Naive thymus-derived CD4-positive, alpha-beta T cell (primary cell): ENCODE measurements around the gene PRDM16. TPM values are rescaled to one million over a fixed set of nuclear protein-coding genes. Genes with fewer than 3 reads are reported as not detected.

Source experiments
- ATAC-seq: fragments of 150-1000 bp; cut with Tn5 transposase; 2 replicates; pipeline ENCODE4 v1.10.0; 2021; ENCODE audit warnings: mild to moderate bottlenecking, moderate library complexity
- CTCF ChIA-PET: fragments of 350-600 bp; sonication (Branson Sonifier 250); formaldehyde crosslinking; loops from one replicate; lab custom pipeline; 2021; ENCODE audit warnings: antibody characterized with exemption; lab: Charles Lee
- POLR2A ChIA-PET: fragments of 350-600 bp; sonication (Branson Sonifier 250); formaldehyde crosslinking; loops from one replicate; lab custom pipeline; 2021; ENCODE audit warnings: antibody characterized with exemption, inconsistent platforms; lab: Charles Lee
- DNase-seq, 9 donors: peaks; one replicate each; pipeline versions ENCODE4 v3.0.0 to v3.0.0-alpha.2; 2020 to 2022; ENCODE audit warnings: mixed read lengths in 1 of 9
- H3K27ac ChIP-seq: one replicate; pipeline ENCODE4 v1.7.0; 2013; ENCODE audit warnings: mild to moderate bottlenecking, low read depth, low read length, moderate library complexity
- H3K27me3 ChIP-seq, 2 donors: one replicate each; pipeline ENCODE4 v1.7.0; 2013; ENCODE audit warnings: low read length in 2 of 2, mild to moderate bottlenecking in 2 of 2, moderate library complexity in 2 of 2; ENCODE audit not compliant: control insufficient read depth in 2 of 2, insufficient read depth in 2 of 2
- H3K36me3 ChIP-seq, 3 experiments: 1 replicate in 2 of 3; 2 replicates in 1 of 3; pipeline ENCODE4 v1.7.0; 2013; ENCODE audit warnings: low read length in 3 of 3, mild to moderate bottlenecking in 3 of 3, moderate library complexity in 1 of 3; ENCODE audit not compliant: insufficient read depth in 3 of 3, control insufficient read depth in 2 of 3
- H3K4me1 ChIP-seq, 2 donors: one replicate each; pipeline ENCODE4 v1.7.0; 2013; ENCODE audit warnings: low read length in 2 of 2, mild to moderate bottlenecking in 2 of 2, moderate library complexity in 1 of 2; ENCODE audit not compliant: control insufficient read depth in 2 of 2, insufficient read depth in 2 of 2
- H3K4me3 ChIP-seq: 2 replicates; pipeline ENCODE4 v1.7.0; 2013; ENCODE audit warnings: mild to moderate bottlenecking, low read length
- H3K9me3 ChIP-seq, 3 experiments: 1 replicate in 2 of 3; 2 replicates in 1 of 3; pipeline ENCODE4 v1.7.0; 2013; ENCODE audit warnings: low read length in 3 of 3; ENCODE audit not compliant: control insufficient read depth in 2 of 3
- H3K27ac Mint-ChIP-seq, 9 donors: one replicate each; pipeline ENCODE4 v1.8.0; 2020 to 2022; ENCODE audit warnings: mixed read lengths in 9 of 9, mild to moderate bottlenecking in 8 of 9, moderate library complexity in 5 of 9, inconsistent platforms in 2 of 9
- H3K27me3 Mint-ChIP-seq, 5 donors: one replicate each; pipeline ENCODE4 v1.8.0; 2021 to 2022; ENCODE audit warnings: mixed read lengths in 5 of 5, mild to moderate bottlenecking in 1 of 5
- H3K36me3 Mint-ChIP-seq, 5 donors: one replicate each; pipeline ENCODE4 v1.8.0; 2020 to 2022; ENCODE audit warnings: mixed read lengths in 5 of 5, mild to moderate bottlenecking in 3 of 5, inconsistent platforms in 1 of 5
- H3K4me1 Mint-ChIP-seq, 7 donors: one replicate each; pipeline ENCODE4 v1.8.0; 2020 to 2022; ENCODE audit warnings: mixed read lengths in 7 of 7, mild to moderate bottlenecking in 3 of 7, inconsistent platforms in 1 of 7
- H3K4me3 Mint-ChIP-seq, 10 donors: one replicate each; pipeline ENCODE4 v1.8.0; 2020 to 2022; ENCODE audit warnings: mild to moderate bottlenecking in 10 of 10, mixed read lengths in 10 of 10, moderate library complexity in 6 of 10, inconsistent platforms in 2 of 10
- H3K9me3 Mint-ChIP-seq, 11 donors: one replicate each; pipeline ENCODE4 v1.8.0; 2020 to 2022; ENCODE audit warnings: mixed read lengths in 11 of 11, mild to moderate bottlenecking in 4 of 11, inconsistent platforms in 1 of 11, moderate library complexity in 1 of 11
- intact Hi-C, 2 donors: fragments of 100-400 bp; cut with micrococcal nuclease; formaldehyde crosslinking; loops; one replicate each; pipeline ENCODE4 v1.15.1; 2023
- polyA plus RNA-seq, 2 donors: library from polyadenylated mRNA; unstranded; fragments of 300-500 nt; fragmentation: Illumina TruSeq; gene quantifications; one replicate each; pipeline ENCODE4 v1.2.3, GENCODE V29; 2021
- total RNA-seq, 6 experiments: library from RNA in 5 of 6; stranded (reverse) in 5 of 6; gene quantifications; 1 replicate in 5 of 6; 2 replicates in 1 of 6; pipeline ENCODE4 v1.2.3 and lab custom pipeline; 2021 to 2026

Gene PRDM16
- total and polyA plus RNA-seq, 7 experiments from 2014 or later, result 0.05 to 0.61 (median 0.36) TPM; not detected in 2

DNA sequence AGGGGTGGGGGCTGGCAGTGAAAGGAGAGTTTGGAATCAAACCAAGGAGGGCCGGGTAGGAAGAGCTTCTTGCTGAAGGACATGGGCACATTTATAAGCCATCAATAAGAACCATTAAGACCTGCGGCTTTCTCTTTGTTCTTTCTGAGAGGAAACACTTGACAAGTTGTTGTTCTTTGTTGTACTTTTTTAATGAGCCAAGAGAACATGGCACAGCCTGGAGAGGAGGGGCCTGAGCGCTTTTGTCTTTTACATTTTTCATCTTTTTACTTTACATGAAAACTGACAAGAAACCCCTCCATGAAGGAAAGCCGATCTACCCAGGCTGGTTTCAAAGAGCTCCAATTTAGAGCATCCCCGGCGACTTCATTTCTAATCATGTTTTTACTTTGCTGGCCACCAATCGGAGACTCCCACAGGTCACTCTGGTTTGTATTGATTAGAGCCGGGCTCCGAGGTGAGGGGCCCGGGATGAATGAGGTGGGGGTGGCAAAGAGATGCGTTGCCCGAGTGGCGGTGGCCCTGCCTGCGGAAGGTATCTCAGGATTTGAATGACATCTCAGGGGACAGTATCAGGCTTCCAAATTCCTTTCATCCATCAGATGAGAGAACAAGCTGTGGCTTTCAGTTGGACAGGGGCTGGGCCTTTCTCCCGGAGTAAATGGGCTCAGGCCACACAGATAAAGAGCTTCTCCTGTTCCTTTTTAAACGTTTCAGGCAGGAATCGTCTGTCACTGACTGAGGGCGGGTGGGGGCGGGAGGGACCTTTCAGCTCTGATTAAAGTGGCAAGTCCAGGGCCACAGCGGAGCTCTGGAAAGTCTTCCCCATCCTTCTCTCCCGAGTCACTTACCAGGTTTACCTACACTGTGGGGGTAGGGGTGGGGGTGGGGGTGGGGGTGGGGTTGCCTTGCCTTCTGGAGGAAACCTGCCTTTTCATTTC, 246.7 kb downstream of the PRDM16 start:
- intact Hi-C loops, result no loop called here
- no peak overlapping the region for H3K4me3 ChIP-seq
- peaks cover 0 to 18% (median 10%) of the 10 kb centered on the region in 3 experiments for H3K9me3 ChIP-seq
- ATAC-seq, result no peak
- peak overlapping the region; percentile 71 for H3K27ac ChIP-seq
- peaks cover 0 to 5% of the 10 kb centered on the region in 2 donors for H3K4me1 ChIP-seq
- H3K27ac Mint-ChIP-seq, result peak overlapping the region in 6 of 9 donors; percentile 84 to 97 (median 92)
- no peaks in the 10 kb centered on the region for H3K36me3 Mint-ChIP-seq
- H3K36me3 ChIP-seq, result no peaks in the 10 kb centered on the region
- no peak overlapping the region for H3K4me3 Mint-ChIP-seq
- peaks cover 4 to 21% (median 9%) of the 10 kb centered on the region in 5 donors for H3K27me3 Mint-ChIP-seq
- CTCF ChIA-PET, result no interaction called here
- POLR2A ChIA-PET, result no interaction called here
- DNase-seq, result no peak
- peaks cover 0 to 20% (median 7%) of the 10 kb centered on the region in 11 donors for H3K9me3 Mint-ChIP-seq
- H3K27me3 ChIP-seq, result no peaks in the 10 kb centered on the region
- H3K4me1 Mint-ChIP-seq, result peaks cover 3 to 26% (median 19%) of the 10 kb centered on the region in 7 donors

DNA sequence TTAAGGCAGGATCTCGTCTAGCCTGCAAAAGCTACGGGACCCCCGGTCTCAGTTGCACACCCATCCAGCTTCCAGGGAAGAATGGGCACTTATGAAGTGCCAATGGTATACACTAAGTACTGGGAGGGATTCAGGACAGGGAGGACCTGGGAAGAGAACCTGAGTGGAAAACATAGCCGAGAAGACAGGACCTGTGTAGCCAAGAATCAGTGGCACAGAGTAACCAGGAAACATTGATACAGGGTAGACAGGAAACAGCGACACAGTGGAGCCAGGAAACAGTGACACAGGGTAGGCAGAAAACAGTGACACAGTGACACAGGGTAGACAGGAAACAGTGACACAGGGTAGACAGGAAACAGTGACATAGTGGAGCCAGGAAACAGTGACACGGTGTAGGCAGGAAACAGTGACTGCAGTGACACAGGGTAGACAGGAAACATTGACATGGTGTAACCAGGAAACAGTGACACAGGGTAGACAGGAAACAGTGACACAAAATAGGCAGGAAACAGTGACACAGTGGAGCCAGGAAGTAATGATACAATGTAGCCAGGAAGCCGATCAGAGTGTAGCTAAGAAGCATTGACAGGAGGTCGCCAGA, 247.4 kb downstream of the PRDM16 start:
- Mint-ChIP-seq H3K36me3 (no peaks in the 10 kb centered on the region), H3K27me3 (peaks cover 4 to 13% (median 6%) of the 10 kb centered on the region in 5 donors), H3K27ac (peak overlapping the region; percentile 80 to 97 (median 90)), H3K4me3 (peak overlapping the region in 2 of 10 donors; percentile 3 to 66), H3K9me3 (peaks cover 0 to 20% (median 7%) of the 10 kb centered on the region in 11 donors), H3K4me1 (peaks cover 3 to 24% (median 19%) of the 10 kb centered on the region in 7 donors)
- H3K27me3 ChIP-seq, result no peaks in the 10 kb centered on the region
- H3K9me3 ChIP-seq, result peaks cover 0 to 18% (median 10%) of the 10 kb centered on the region in 3 experiments
- ATAC-seq (peak; percentile 87), DNase-seq (peak in 6 of 9 donors; percentile 30 to 72 (median 59))
- no peaks in the 10 kb centered on the region for H3K36me3 ChIP-seq
- ChIA-PET CTCF (no interaction called here), POLR2A (no interaction called here)
- H3K4me3 ChIP-seq, result no peak overlapping the region
- intact Hi-C loops, result no loop called here
- peaks cover 0 to 5% of the 10 kb centered on the region in 2 donors for H3K4me1 ChIP-seq
- H3K27ac ChIP-seq, result peak overlapping the region; percentile 71

DNA sequence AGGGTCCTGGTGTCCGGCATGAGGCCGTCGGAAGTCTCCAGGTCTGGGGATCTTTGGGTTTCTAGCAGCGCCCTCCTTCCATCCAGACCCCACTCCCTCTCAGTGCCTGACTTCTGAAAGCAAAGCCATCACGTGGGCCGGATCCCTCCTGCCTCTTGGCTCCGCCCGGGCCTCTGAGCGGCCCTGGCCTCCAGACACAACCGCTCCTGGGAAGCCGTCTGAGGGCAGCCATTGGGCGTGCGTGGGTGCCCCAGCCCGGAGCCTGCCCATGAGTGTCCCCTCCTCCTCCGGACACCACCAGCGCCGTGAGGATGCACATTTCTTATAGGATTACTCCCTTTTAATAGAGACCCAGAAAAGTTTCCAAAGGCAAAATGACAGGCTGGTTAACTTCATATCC, 248.5 kb downstream of the PRDM16 start:
- no peaks in the 10 kb centered on the region for H3K36me3 Mint-ChIP-seq
- Histone ChIP-seq H3K36me3 (no peaks in the 10 kb centered on the region), H3K4me3 (no peak overlapping the region), H3K9me3 (peaks cover 0 to 18% (median 10%) of the 10 kb centered on the region in 3 experiments), H3K27me3 (no peaks in the 10 kb centered on the region), H3K27ac (peak overlapping the region; percentile 71), H3K4me1 (peaks cover 0 to 5% of the 10 kb centered on the region in 2 donors)
- CTCF ChIA-PET, result no interaction called here
- peaks cover 4 to 9% (median 6%) of the 10 kb centered on the region in 5 donors for H3K27me3 Mint-ChIP-seq
- ATAC-seq (no peak), DNase-seq (no peak)
- peaks cover 0 to 20% (median 7%) of the 10 kb centered on the region in 11 donors for H3K9me3 Mint-ChIP-seq
- POLR2A ChIA-PET, result no interaction called here
- H3K4me3 Mint-ChIP-seq, result no peak overlapping the region
- peaks cover 3 to 24% (median 19%) of the 10 kb centered on the region in 7 donors for H3K4me1 Mint-ChIP-seq
- peak overlapping the region in 3 of 9 donors; percentile 14 to 94 (median 84) for H3K27ac Mint-ChIP-seq
- intact Hi-C loops, result no loop called here

DNA sequence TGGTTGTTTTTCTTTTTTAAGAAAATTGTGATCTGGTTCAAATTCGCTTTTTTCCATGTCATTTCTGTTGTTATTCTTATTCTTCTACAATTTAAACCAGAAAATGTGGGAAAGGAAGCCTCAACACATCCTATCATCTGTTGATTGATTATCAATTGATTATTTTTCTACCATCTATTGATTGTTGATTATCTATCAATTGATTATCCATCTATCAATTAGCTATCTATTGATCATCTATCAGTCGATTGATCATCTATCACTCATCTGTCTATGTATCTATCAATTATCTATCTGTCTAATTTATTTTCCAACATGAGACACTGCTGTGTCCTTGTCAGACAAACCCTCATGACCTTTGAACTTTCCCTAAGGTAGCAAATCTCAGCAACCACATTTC, 249.3 kb downstream of the PRDM16 start:
- intact Hi-C loops, result no loop called here
- DNase-seq, result no peak
- Mint-ChIP-seq H3K36me3 (no peaks in the 10 kb centered on the region), H3K4me3 (no peak overlapping the region), H3K9me3 (peaks cover 0 to 20% (median 7%) of the 10 kb centered on the region in 11 donors), H3K4me1 (peaks cover 3 to 24% (median 17%) of the 10 kb centered on the region in 7 donors), H3K27me3 (peaks cover 0 to 4% (median 0%) of the 10 kb centered on the region in 5 donors), H3K27ac (peak overlapping the region in 5 of 9 donors; percentile 3 to 81 (median 70))
- ChIA-PET POLR2A (no interaction called here), CTCF (no interaction called here)
- no peak overlapping the region for H3K4me3 ChIP-seq
- H3K27me3 ChIP-seq, result no peaks in the 10 kb centered on the region
- ATAC-seq, result no peak
- H3K4me1 ChIP-seq, result peaks cover 0 to 5% of the 10 kb centered on the region in 2 donors
- no peaks in the 10 kb centered on the region for H3K36me3 ChIP-seq
- no peak overlapping the region for H3K27ac ChIP-seq
- peaks cover 0 to 18% (median 10%) of the 10 kb centered on the region in 3 experiments for H3K9me3 ChIP-seq

DNA sequence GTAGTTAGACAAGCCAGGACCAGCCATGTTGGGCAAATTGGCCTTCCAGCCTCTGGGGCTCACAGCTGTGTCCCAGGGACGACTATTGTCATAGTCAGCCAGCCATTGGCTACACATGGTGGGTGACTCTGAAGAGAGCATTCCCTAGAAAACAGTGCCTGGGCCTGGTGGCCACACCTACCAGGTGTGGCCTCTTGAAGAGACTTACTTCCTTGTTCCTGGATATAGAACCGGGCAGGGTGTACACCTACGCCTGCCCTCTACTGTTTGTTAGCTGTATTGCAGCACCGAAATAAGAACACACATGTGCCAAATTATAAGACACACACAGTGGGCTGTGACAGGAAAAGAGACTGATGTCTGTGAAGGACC, 250.9 kb downstream of the PRDM16 start:
- no peak overlapping the region for H3K27ac ChIP-seq
- Mint-ChIP-seq H3K9me3 (peaks cover 0 to 20% (median 7%) of the 10 kb centered on the region in 11 donors), H3K4me1 (peaks cover 3 to 24% (median 17%) of the 10 kb centered on the region in 7 donors), H3K27ac (peak overlapping the region in 1 of 9 donors; percentile 59), H3K4me3 (no peak overlapping the region), H3K36me3 (no peaks in the 10 kb centered on the region), H3K27me3 (peaks cover 0 to 12% (median 4%) of the 10 kb centered on the region in 5 donors)
- H3K36me3 ChIP-seq, result no peaks in the 10 kb centered on the region
- H3K27me3 ChIP-seq, result no peaks in the 10 kb centered on the region
- H3K4me3 ChIP-seq, result no peak overlapping the region
- intact Hi-C loops, result no loop called here
- peaks cover 0 to 18% (median 10%) of the 10 kb centered on the region in 3 experiments for H3K9me3 ChIP-seq
- DNase-seq, result peak in 6 of 9 donors; percentile 6 to 30 (median 18)
- ChIA-PET CTCF (interaction anchor here (0.8 kb wide), 1 partner anchor 306 kb away, joined by 3 read pairs; no protein-coding TSS in a partner anchor), POLR2A (no interaction called here)
- H3K4me1 ChIP-seq, result peaks cover 0 to 5% of the 10 kb centered on the region in 2 donors
- peak; percentile 35 for ATAC-seq
